Posterior vena cava (tissue), 2 donors: ENCODE data around the gene ZNF586. TPM values are rescaled to one million over a fixed set of nuclear protein-coding genes. Genes with fewer than 3 reads are reported as not detected.
A peak's percentile ranks its signal among the peaks of the same experiment; 100 is the strongest.
"Not testable (repeated sequence)": the region's sequence is repeated elsewhere in the genome, so short reads cannot be mapped to it uniquely, and the experiment has no call there.

Experiments used
- DNase-seq: peaks from one replicate; pipeline ENCODE4 v3.0.0-alpha.2; 2020; ENCODE audit warnings: low spot score
- intact Hi-C, 2 donors: fragments of 100-400 bp; cut with DNase I; formaldehyde crosslinking; loops; one replicate each; pipeline versions ENCODE4 v1.14.1 to v1.14.2; 2022 to 2023
- long read RNA-seq, 2 donors: library from polyadenylated mRNA; unstranded; transcript quantifications; one replicate each; pipeline ENCODE4 v2.0.0, GENCODE V29; 2020 to 2021
- total RNA-seq, 2 donors: library from RNA; stranded (reverse); fragmentation: NEBNext Ultra II Directional; extraction: Animal tissue kit (Norgen Biotek cat#: 25700); gene quantifications; one replicate each; pipeline ENCODE4 v1.2.1, GENCODE V29; 2021
- donor health status: DM: yes; HTN: yes; CAD: no.
- donor health status: DM: yes; HTN: yes; CAD: no.

Gene ZNF586
- total RNA-seq: 10 to 100 TPM in 1 of 2 donors, 1 to 10 TPM in 1; 9.8 to 15.1 TPM
- long read RNA-seq, donor 1, partial matches to known transcripts: 0 of 2 reads
- long read RNA-seq, donor 1, other reads (novel, unspliced or antisense): 0 of 2 reads
- long read RNA-seq, donor 2, partial matches to known transcripts: 1 of 6 reads
- long read RNA-seq, donor 2, other reads (novel, unspliced or antisense): 2 of 6 reads

GRCh38 chr19:57769345-57770131 lies at the start of gene ZNF586:
TSS of gene ZNF586 (plus strand) at chr19:57769676. CDS start at chr19:57769843, 167 bp downstream.
- intact Hi-C loops: loop anchor here in 1 of 2 donors (10.0 kb wide), 1 partner anchor 225 kb away; no protein-coding TSS in a partner anchor
- DNase-seq: peak; percentile 96

- intact Hi-C loops: no loop called here
- DNase-seq: no peak
Observed at GRCh38 chr19:57719901-57720519, 49.5 kb upstream of the ZNF586 start.

GRCh38 chr19:57720878-57721277 lies 48.6 kb upstream of the ZNF586 start:
- DNase-seq: no peak
- intact Hi-C loops: no loop called here

GRCh38 chr19:57738320-57738719 lies 31.2 kb upstream of the ZNF586 start:
- intact Hi-C loops: loop anchor here in 1 of 2 donors (10.0 kb wide), 1 partner anchor 416 kb away; the partner anchor contains the start of gene ZNF329
- DNase-seq: not testable (repeated sequence)

DNA sequence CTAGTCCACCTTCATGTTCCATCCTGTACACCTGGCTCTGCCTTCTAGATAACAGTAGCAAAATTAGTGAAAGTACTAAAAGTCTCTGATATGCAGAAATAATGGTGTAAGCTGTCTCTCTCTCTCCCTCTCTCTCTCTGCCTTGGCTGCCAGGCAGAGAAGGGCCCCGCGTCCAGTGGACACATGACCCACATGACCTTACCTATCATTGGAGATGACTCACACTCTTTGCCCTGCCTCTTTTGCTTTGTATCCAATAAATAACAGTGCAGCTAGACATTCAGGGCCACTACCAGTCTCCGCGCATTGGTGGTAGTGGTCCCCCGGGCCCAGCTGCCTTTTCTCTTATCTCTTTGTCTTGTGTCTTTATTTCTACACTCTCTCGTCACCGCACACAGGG lies 30.7 kb upstream of the ZNF586 start:
- intact Hi-C loops: loop anchor here in 1 of 2 donors (10.0 kb wide), 1 partner anchor 416 kb away; the partner anchor contains the start of gene ZNF329
- DNase-seq: not testable (repeated sequence)

GRCh38 chr19:57746580-57747471 lies 22.6 kb upstream of the ZNF586 start, which contains the start of gene ZNF776:
TSS of gene ZNF776 (plus strand) at chr19:57746815. CDS start at chr19:57747059, 244 bp downstream.
- intact Hi-C loops: loop anchor here in 1 of 2 donors (5.0 kb wide), 1 partner anchor 1510 kb away; no protein-coding TSS in a partner anchor
- DNase-seq: peak; percentile 92

DNA sequence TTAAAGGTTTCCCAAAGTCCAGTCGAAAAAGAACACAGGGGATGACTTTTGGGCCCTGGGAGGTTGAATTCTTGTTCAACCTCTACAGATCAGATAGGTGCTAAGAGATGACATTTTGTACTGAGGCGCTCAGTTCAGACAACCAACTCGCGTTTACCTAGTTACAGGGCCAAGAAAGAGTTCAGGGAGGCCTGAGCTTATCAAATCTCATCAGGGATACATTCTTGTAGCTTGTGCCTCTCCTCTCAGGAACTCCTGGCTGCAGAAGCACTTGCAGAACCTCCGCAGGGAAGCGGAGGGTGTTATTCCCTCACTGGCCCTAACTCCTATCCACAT lies 22.0 kb upstream of the ZNF586 start:
- intact Hi-C loops: loop anchor here in 1 of 2 donors (5.0 kb wide), 1 partner anchor 1510 kb away; no protein-coding TSS in a partner anchor
- no peak for DNase-seq

DNA sequence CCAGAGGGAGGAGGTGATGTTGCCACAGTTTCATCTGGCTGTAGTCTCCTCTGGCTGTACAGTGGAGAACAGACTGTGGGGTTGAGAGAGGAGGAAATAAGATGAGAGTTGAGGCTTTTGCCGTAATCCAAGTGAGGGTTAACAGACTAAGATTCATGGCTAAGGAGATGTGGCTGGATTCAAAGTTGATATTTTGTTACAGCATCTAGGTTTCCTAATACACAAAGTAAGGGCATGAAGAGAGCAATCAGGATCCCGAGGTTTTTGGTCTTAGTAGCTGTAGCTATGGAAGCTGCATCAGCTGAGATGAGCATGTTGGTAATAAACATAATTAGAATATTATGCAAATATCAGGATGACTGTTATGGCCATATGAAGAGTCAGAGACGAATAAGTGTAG lies 21.4 kb upstream of the ZNF586 start:
- intact Hi-C loops: loop anchor here in 1 of 2 donors (5.0 kb wide), 1 partner anchor 1511 kb away; no protein-coding TSS in a partner anchor

GRCh38 chr19:57754091-57754673 lies 15.3 kb upstream of the ZNF586 start:
- DNase-seq: no peak
- intact Hi-C loops: no loop called here

More for the DNA sequence above, 21.4 kb upstream of the ZNF586 start:
- no peak for DNase-seq

GRCh38 chr19:57755031-57755430 lies 14.4 kb upstream of the ZNF586 start:
- no peak for DNase-seq
- intact Hi-C loops: no loop called here

GRCh38 chr19:57757941-57758340 lies 11.5 kb upstream of the ZNF586 start:
- intact Hi-C loops: no loop called here
- no peak for DNase-seq

GRCh38 chr19:57759096-57759495 lies 10.4 kb upstream of the ZNF586 start:
- intact Hi-C loops: no loop called here
- DNase-seq: no peak

- no peak for DNase-seq
- intact Hi-C loops: loop anchor here in 1 of 2 donors (10.0 kb wide), 1 partner anchor 223 kb away; no protein-coding TSS in a partner anchor
Observed at GRCh38 chr19:57771417-57771816, 1.9 kb downstream of the ZNF586 start.

DNA sequence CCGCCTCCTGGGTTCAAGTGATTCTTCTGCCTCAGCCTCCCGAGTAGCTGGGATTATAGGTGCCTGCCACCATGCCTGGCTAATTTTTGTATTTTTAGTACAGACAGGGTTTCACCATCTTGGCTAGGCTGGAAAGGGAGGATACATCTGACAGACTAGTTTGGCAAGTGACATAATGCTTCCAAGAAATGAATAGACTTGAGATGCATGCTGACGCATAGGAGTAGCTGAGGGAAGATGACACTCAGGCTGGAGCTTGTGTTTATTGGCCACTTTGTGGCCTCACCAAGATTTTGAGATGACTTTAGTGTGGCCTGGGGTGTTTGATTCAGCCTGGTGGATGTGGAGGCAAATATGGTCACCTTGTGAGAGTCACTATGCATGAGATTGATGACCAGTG lies 4.0 kb downstream of the ZNF586 start:
- intact Hi-C loops: loop anchor here in 1 of 2 donors (10.0 kb wide), 1 partner anchor 221 kb away; no protein-coding TSS in a partner anchor
- no peak for DNase-seq

DNA sequence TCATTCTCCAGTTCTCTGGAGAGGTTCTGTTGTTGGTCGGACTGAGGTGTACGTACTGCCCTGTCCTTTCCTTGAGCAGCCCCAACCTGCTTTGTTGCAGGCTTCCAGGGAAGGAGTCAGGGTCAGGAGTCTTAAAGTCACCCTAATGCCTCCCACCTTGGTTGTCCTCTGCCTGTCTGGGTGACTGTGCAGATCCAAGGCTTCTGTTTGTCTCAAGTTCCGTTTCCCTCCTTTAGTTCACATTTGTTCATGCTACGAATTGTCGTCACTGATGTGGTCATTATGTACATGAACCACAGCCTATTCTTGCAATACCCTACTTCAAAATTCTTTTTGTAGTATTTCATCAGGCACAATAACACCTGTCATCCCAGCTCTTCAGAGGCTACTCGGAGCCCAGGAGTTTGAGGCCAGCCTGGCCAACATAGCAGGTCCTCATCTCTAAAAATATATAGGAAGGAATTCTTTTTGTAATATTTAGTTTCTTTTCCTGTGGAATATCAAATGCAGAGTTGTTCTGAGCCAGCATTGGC lies 7.4 kb downstream of the ZNF586 start:
- DNase-seq: no peak
- intact Hi-C loops: loop anchor here in 1 of 2 donors (10.0 kb wide), 1 partner anchor 218 kb away; no protein-coding TSS in a partner anchor

DNA sequence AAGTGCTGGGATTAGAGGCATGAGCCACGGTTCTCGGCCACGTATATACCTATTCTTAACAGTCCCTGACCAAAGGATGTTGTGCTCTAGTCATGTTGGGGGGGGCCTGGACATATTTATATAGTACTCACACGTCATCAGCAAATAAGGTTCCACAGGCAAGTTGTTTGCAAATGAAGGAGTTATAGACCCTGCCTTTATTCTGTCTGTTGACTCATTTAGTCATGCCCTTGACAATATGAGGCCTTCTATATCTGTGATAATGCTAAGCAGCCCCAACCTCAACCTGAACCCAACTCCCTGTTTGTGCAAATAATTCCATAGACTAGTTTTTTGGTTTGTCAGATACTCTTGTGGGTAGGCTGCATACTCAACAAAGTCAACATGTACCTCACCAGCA lies 8.9 kb downstream of the ZNF586 start:
- intact Hi-C loops: loop anchor here in 1 of 2 donors (10.0 kb wide), 1 partner anchor 216 kb away; no protein-coding TSS in a partner anchor
- DNase-seq: no peak

GRCh38 chr19:57779220-57779845 lies 9.9 kb downstream of the ZNF586 start:
- intact Hi-C loops: loop anchor here in 1 of 2 donors (10.0 kb wide), 1 partner anchor 215 kb away; no protein-coding TSS in a partner anchor
- DNase-seq: no peak
